IMR-90 (cell line): Measurements from ENCODE around the gene PRKCE. TPM values are rescaled to one million over a fixed set of nuclear protein-coding genes. Genes with fewer than 3 reads are reported as not detected.

ENCODE experiments used
- ATAC-seq: fragments of 200-7000 bp; cut with Tn5 transposase; 2 replicates; pipeline ENCODE4 v1.9.1; 2020; ENCODE audit warnings: low read depth, mild to moderate bottlenecking, moderate library complexity
- BruUV-seq: library from RNA; stranded (reverse); fragments of 400-500 nt; replicated peaks from 2 replicates; lab custom pipeline; 2021; lab: Mats Ljungman, UMichigan
- CTCF ChIA-PET: fragments of 300-600 bp; formaldehyde crosslinking; extraction: SDS; loops from one replicate; lab custom pipeline; 2021; ENCODE audit warnings: antibody characterized with exemption; lab: Yijun Ruan, JAX
- POLR2A ChIA-PET: fragments of 300-600 bp; sonication (Branson Sonifier 250); formaldehyde crosslinking; loops from one replicate; lab custom pipeline; 2022; ENCODE audit warnings: antibody characterized with exemption; ENCODE audit not compliant: unreplicated experiment; lab: Charles Lee
- DNase-seq: peaks from one replicate; pipeline ENCODE4 v3.0.0; 2013
- H2AFZ ChIP-seq: replicated peaks from 2 replicates; pipeline ENCODE3; 2013; ENCODE audit warnings: low read length, mild to moderate bottlenecking; ENCODE audit not compliant: poor library complexity
- H2AK5ac ChIP-seq: 2 replicates; pipeline ENCODE4 v1.6.1; 2013; ENCODE audit warnings: low read depth, low read length, inconsistent platforms
- H2AK9ac ChIP-seq: replicated peaks from 2 replicates; pipeline ENCODE3; 2013; ENCODE audit warnings: mild to moderate bottlenecking, low read depth, low read length, moderate library complexity; ENCODE audit not compliant: poor library complexity
- H2BK120ac ChIP-seq: 2 replicates; pipeline ENCODE4 v1.6.1; 2013; ENCODE audit warnings: low read depth, low read length, inconsistent platforms
- H2BK15ac ChIP-seq: 3 replicates; pipeline ENCODE4 v1.6.1; 2013; ENCODE audit warnings: low read depth, low read length, inconsistent platforms
- H2BK20ac ChIP-seq: 2 replicates; pipeline ENCODE4 v1.6.1; 2013; ENCODE audit warnings: low read depth, mild to moderate bottlenecking, inconsistent platforms, low read length, moderate library complexity
- H2BK5ac ChIP-seq: 2 replicates; pipeline ENCODE4 v1.6.1; 2013; ENCODE audit warnings: mild to moderate bottlenecking, low read depth, low read length, inconsistent platforms; ENCODE audit not compliant: poor library complexity, severe bottlenecking
- H3K14ac ChIP-seq: replicated peaks from 2 replicates; pipeline ENCODE4 v1.6.1; 2013; ENCODE audit warnings: low read depth, low read length, inconsistent platforms
- H3K18ac ChIP-seq: 2 replicates; pipeline ENCODE4 v1.6.1; 2013; ENCODE audit warnings: low read depth, low read length, control low read depth
- H3K23ac ChIP-seq: 2 replicates; pipeline ENCODE4 v1.6.1; 2013; ENCODE audit warnings: low read depth, low read length, inconsistent platforms
- H3K27ac ChIP-seq: 2 replicates; pipeline ENCODE4 v1.5.1; 2013; ENCODE audit warnings: mild to moderate bottlenecking, control low read depth, low read length; ENCODE audit not compliant: insufficient read depth
- H3K27me3 ChIP-seq: 2 replicates; pipeline ENCODE4 v1.6.1; 2013; ENCODE audit warnings: low read length; ENCODE audit not compliant: control insufficient read depth, insufficient read depth
- H3K36me3 ChIP-seq: 2 replicates; pipeline ENCODE4 v1.6.1; 2013; ENCODE audit warnings: low read length, mixed read lengths; ENCODE audit not compliant: control insufficient read depth, insufficient read depth
- H3K4ac ChIP-seq: 2 replicates; pipeline ENCODE4 v1.6.1; 2013; ENCODE audit warnings: low read depth, low read length, inconsistent platforms
- H3K4me1 ChIP-seq: 2 replicates; pipeline ENCODE4 v1.6.1; 2013; ENCODE audit warnings: low read length, mixed read lengths; ENCODE audit not compliant: control insufficient read depth, insufficient read depth
- H3K4me2 ChIP-seq: 2 replicates; pipeline ENCODE4 v1.6.1; 2013; ENCODE audit warnings: low read depth, mild to moderate bottlenecking, control low read depth, low read length, moderate library complexity
- H3K4me3 ChIP-seq: 2 replicates; pipeline ENCODE4 v1.5.1; 2013; ENCODE audit warnings: low read depth, mild to moderate bottlenecking, control low read depth, low read length, moderate library complexity; ENCODE audit not compliant: insufficient read depth
- H3K56ac ChIP-seq: 2 replicates; pipeline ENCODE4 v1.6.1; 2013; ENCODE audit warnings: low read length, inconsistent platforms; ENCODE audit not compliant: insufficient read depth; ENCODE audit errors: extremely low read depth
- H3K79me1 ChIP-seq, 2 experiments: 2 replicates each; pipeline ENCODE4 v1.6.1; 2013; ENCODE audit warnings: low read length in 2 of 2, inconsistent platforms in 1 of 2, low read depth in 1 of 2
- H3K9ac ChIP-seq: 2 replicates; pipeline ENCODE4 v1.6.1; 2013; ENCODE audit warnings: low read depth, low read length, control low read depth
- H3K9me1 ChIP-seq: 2 replicates; pipeline ENCODE4 v1.6.1; 2013; ENCODE audit warnings: low read length, inconsistent platforms; ENCODE audit not compliant: insufficient read depth
- H3K9me3 ChIP-seq: 2 replicates; pipeline ENCODE4 v1.6.1; 2013; ENCODE audit warnings: low read length; ENCODE audit not compliant: control insufficient read depth, insufficient read depth
- H4K20me1 ChIP-seq: 2 replicates; pipeline ENCODE4 v1.6.1; 2013; ENCODE audit warnings: low read length, inconsistent platforms; ENCODE audit not compliant: insufficient read depth
- H4K5ac ChIP-seq: 2 replicates; pipeline ENCODE4 v1.6.1; 2013; ENCODE audit warnings: mild to moderate bottlenecking, low read depth, low read length, control low read depth
- H4K8ac ChIP-seq, 2 experiments: 2 replicates each; pipeline ENCODE4 v1.6.1; 2013; ENCODE audit warnings: low read depth in 2 of 2, low read length in 2 of 2, control low read depth in 1 of 2, inconsistent platforms in 1 of 2
- H4K91ac ChIP-seq: 2 replicates; pipeline ENCODE4 v1.6.1; 2013; ENCODE audit warnings: low read depth, low read length, inconsistent platforms; ENCODE audit not compliant: insufficient read depth
- POLR2A ChIP-seq: IDR thresholded peaks from 2 replicates; pipeline ENCODE4 v1.6.1; 2012; ENCODE audit warnings: mild to moderate bottlenecking, low read depth, low read length
- WGBS, 2 experiments: methylation state at CpG; one replicate each; pipeline versions ENCODE4 v1.1.5 to v1.1.7; 2013; ENCODE audit warnings: missing lambda C conversion rate in 2 of 2; ENCODE audit not compliant: insufficient read length in 1 of 2; ENCODE audit errors: extremely low coverage in 2 of 2; 5-methylcytosine and 5-hydroxymethylcytosine counted together
- dilution Hi-C: fragments of 300-500 bp; cut with HindIII; formaldehyde crosslinking; loops from one replicate; pipeline ENCODE4 v1.14.3; 2018; ENCODE audit warnings: low sequenced_read_pairs; ENCODE audit not compliant: unreplicated experiment
- in situ Hi-C: fragments of 300-500 bp; cut with MboI; formaldehyde crosslinking; loops from 3 replicates; pipeline ENCODE4 v1.14.3; 2019; ENCODE audit warnings: low sequenced_read_pairs, inconsistent platforms, mixed read lengths
- intact Hi-C: fragments of 100-400 bp; cut with micrococcal nuclease; formaldehyde crosslinking; loops from 2 replicates; pipeline ENCODE4 v1.10.0; 2022
- polyA plus RNA-seq, 3 experiments: library from polyadenylated mRNA; depleted of rRNA; stranded (reverse); fragments of >200 nt; gene quantifications; 2 replicates each; pipeline ENCODE4 v1.2.3, GENCODE V29; 2012; ENCODE audit warnings: low replicate concordance in 1 of 3
- total RNA-seq: library from RNA; depleted of rRNA; stranded (reverse); fragments of >200 nt; gene quantifications from 2 replicates; pipeline ENCODE4 v1.2.3, GENCODE V29; 2012

The PRKCE gene
- total and polyA plus RNA-seq, 2 of the 4 experiments (the other 2 are of a cell fraction), result 8.1 to 32.4 TPM

DNA sequence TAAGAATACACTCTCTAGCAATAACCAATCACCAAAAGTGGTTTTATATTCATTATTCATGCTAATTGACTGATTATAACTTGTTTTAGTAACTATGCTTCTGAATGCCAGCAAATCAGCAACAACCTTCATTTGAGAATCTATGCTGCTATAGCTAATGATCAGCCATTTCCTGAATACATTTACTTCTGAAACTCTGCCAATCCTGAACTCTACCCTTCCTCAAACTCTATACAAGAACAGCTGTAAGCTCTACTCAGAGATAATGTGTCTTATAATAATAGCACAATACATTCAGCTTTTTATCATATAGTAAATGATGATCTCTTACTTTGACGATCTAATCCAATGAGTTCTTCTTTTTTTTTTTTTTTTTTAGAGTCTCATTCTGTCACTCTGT lies 560.0 kb downstream of the PRKCE start:
- intact Hi-C loops, result no loop called here
- Histone ChIP-seq H2BK15ac (no peak overlapping the region), H3K27ac (no peak overlapping the region)

More for the DNA sequence above, 560.0 kb downstream of the PRKCE start:
- Histone ChIP-seq H2BK20ac (no peak overlapping the region), H3K14ac (no peak overlapping the region), H3K27me3 (no peaks in the 10 kb centered on the region), H3K4me3 (no peak overlapping the region), H3K4ac (no peak overlapping the region), H3K18ac (no peak overlapping the region), H3K9ac (no peak overlapping the region), H3K9me1 (peaks cover 2% of the 10 kb centered on the region; the same call in 1 of the 2 replicates), H3K79me1 (no peaks in the 10 kb centered on the region), H3K23ac (no peak overlapping the region), H4K5ac (no peak overlapping the region), H3K9me3 (peaks cover 3% of the 10 kb centered on the region; the same call in 1 of the 2 replicates), H2AK5ac (no peak overlapping the region), H3K36me3 (no peaks in the 10 kb centered on the region), H4K20me1 (no peaks in the 10 kb centered on the region), H3K4me2 (no peak overlapping the region), H2BK5ac (no peak overlapping the region), H4K8ac (no peak overlapping the region), H2AK9ac (no peak overlapping the region), H3K56ac (no peak overlapping the region), H2BK120ac (no peak overlapping the region), H2AFZ (no peak overlapping the region), H3K4me1 (peaks cover 5% of the 10 kb centered on the region), H4K91ac (no peak overlapping the region)
- no peak for DNase-seq
- in situ Hi-C loops (no loop called here), dilution Hi-C loops (no loop called here)
- no CpG with 5 or more reads among the region's 1 CpG for WGBS, 2 experiments
- no TSS peak for BruUV-seq
- CTCF ChIA-PET, result no interaction called here
- no peak for TF ChIP-seq POLR2A
- POLR2A ChIA-PET, result no interaction called here
- ATAC-seq, result no peak
